ENCODE results near the gene FCER2.

FCER2 gene

DNA sequence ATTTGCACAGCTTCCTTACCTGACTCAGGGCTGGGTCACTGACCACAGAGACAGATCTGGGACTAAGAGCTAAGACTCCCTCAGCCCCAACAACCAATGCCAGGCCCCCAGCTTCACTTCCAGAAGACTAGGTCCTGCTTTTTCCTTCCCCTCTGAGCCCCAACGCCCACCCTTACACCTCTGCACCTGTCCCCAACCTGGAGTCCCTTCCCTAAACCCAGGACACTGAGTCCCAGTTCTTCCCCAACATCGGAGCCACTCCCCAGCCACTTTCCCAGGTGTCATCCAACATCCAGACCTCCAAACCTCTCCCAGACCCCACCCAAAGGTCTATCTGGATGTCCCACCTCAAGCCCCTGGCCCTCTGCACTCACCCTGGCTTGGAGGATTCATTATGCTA, 2.9 kb downstream of the FCER2 start:
- H3K27ac Mint-ChIP-seq, result peak overlapping the region; percentile 89
- H3K27me3 Mint-ChIP-seq, result peaks cover 3% of the 10 kb centered on the region
- peaks cover 43% of the 10 kb centered on the region for H3K4me1 Mint-ChIP-seq (ENCODE audit: low read depth)
- peak overlapping the region; percentile 77 for H3K4me3 Mint-ChIP-seq
- no peaks in the 10 kb centered on the region for H3K9me3 Mint-ChIP-seq
- no peaks in the 10 kb centered on the region for H3K36me3 Mint-ChIP-seq (ENCODE audit: low read depth)

GRCh38 chr19:7698583-7698982, 3.3 kb downstream of the FCER2 start:
- peak overlapping the region; percentile 89 for H3K27ac Mint-ChIP-seq

GRCh38 chr19:7697721-7698287, 4.1 kb downstream of the FCER2 start:
- Mint-ChIP-seq H3K36me3 (ENCODE audit: low read depth) (no peaks in the 10 kb centered on the region), H3K27me3 (peaks cover 3% of the 10 kb centered on the region), H3K27ac (no peak overlapping the region), H3K9me3 (no peaks in the 10 kb centered on the region), H3K4me1 (ENCODE audit: low read depth) (peaks cover 32% of the 10 kb centered on the region), H3K4me3 (peak overlapping the region; percentile 77)

More at GRCh38 chr19:7698583-7698982, 3.3 kb downstream of the FCER2 start:
- Mint-ChIP-seq H3K36me3 (ENCODE audit: low read depth) (no peaks in the 10 kb centered on the region), H3K4me1 (ENCODE audit: low read depth) (peaks cover 39% of the 10 kb centered on the region), H3K27me3 (peaks cover 3% of the 10 kb centered on the region), H3K4me3 (peak overlapping the region; percentile 77), H3K9me3 (no peaks in the 10 kb centered on the region)

DNA sequence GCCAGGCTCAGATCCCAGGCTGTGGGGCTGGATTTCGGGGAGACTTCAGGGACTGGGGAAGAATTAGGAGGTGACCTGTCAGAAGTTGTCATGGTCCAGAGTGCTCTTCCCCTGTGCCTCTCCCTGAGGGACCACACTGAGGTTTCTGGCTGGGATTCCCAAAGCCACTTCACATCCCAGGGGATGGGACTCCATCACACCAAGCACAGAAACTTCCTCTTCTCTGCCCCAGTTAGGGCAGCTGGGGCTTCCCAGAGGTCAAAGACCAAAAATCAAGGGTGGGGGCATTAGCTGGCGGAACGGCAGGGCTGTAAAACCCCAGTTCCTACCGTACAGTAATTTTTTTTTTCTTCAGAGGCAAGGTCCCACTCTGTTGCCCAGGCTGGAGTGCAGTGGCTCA, 7.4 kb downstream of the FCER2 start:
- Mint-ChIP-seq H3K27me3 (peaks cover 3% of the 10 kb centered on the region), H3K27ac (no peak overlapping the region), H3K36me3 (ENCODE audit: low read depth) (no peaks in the 10 kb centered on the region), H3K9me3 (no peaks in the 10 kb centered on the region), H3K4me3 (no peak overlapping the region), H3K4me1 (ENCODE audit: low read depth) (peaks cover 19% of the 10 kb centered on the region)

DNA sequence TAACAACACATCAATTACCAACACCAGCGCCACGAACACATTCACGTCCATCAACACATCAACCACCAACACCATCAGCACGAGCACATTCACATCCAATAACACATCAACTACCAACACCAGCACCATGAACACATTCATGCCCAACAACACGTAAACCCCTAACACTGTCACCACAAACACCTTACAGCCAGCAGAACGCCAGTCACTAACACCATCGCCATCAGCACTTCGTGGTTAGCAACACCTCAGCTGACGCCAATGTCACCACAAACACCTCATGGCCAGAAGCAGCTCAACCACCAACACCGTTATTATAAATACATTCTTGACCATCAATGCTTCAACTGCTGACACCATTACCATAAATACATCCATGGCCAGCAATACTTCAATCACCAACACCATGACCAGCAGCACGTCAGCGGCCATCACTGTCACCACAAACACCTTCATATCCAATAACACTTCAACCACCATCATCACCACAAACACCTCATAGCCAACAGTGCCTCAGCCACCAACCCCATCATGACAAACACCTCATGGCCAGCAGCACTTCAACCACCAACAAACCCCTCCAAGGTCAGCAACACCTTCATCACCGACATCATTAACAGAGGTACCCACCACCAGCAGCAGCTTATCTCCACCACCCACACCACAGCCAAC, 9.4 kb downstream of the FCER2 start:
- peaks cover 3% of the 10 kb centered on the region for H3K27me3 Mint-ChIP-seq
- H3K36me3 Mint-ChIP-seq (ENCODE audit: low read depth), result no peaks in the 10 kb centered on the region
- H3K9me3 Mint-ChIP-seq, result no peaks in the 10 kb centered on the region
- H3K4me1 Mint-ChIP-seq (ENCODE audit: low read depth), result peaks cover 6% of the 10 kb centered on the region
- no peak overlapping the region for H3K27ac Mint-ChIP-seq
- H3K4me3 Mint-ChIP-seq, result no peak overlapping the region

GRCh38 chr19:7691497-7691896, 10.4 kb downstream of the FCER2 start:
- no peak overlapping the region for H3K27ac Mint-ChIP-seq
- H3K4me3 Mint-ChIP-seq, result no peak overlapping the region
- peaks cover 4% of the 10 kb centered on the region for H3K4me1 Mint-ChIP-seq (ENCODE audit: low read depth)
- no peaks in the 10 kb centered on the region for H3K9me3 Mint-ChIP-seq
- no peaks in the 10 kb centered on the region for H3K36me3 Mint-ChIP-seq (ENCODE audit: low read depth)
- H3K27me3 Mint-ChIP-seq, result peaks cover under 1% of the 10 kb centered on the region

DNA sequence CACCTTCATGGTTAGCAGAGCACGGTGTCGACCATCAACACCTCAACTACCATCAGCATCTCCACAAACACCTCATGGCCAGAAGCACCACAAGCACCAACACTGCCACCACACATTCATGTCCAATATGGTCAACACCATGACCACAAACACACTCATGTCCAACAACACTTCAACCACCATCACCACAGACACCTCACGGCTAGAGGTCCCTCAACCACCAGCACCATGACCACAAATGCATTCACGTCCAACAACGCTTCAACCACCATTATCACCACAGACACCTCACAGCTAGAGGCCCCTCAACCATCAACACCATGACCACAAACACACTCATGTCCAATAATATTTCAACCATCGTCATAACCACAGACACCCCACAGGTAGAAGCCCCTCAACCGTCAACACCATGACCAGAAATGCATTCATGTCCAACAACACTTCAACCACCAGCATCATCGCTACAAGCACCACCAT, 11.1 kb downstream of the FCER2 start:
- Mint-ChIP-seq H3K27me3 (no peaks in the 10 kb centered on the region), H3K36me3 (ENCODE audit: low read depth) (no peaks in the 10 kb centered on the region), H3K4me1 (ENCODE audit: low read depth) (peaks cover 3% of the 10 kb centered on the region), H3K4me3 (no peak overlapping the region), H3K9me3 (no peaks in the 10 kb centered on the region), H3K27ac (no peak overlapping the region)

GRCh38 chr19:7689165-7689564, 12.8 kb downstream of the FCER2 start:
- H3K4me3 Mint-ChIP-seq, result no peak overlapping the region
- H3K36me3 Mint-ChIP-seq (ENCODE audit: low read depth), result peaks cover 5% of the 10 kb centered on the region
- no peak overlapping the region for H3K27ac Mint-ChIP-seq
- peaks cover 6% of the 10 kb centered on the region for H3K4me1 Mint-ChIP-seq (ENCODE audit: low read depth)
- no peaks in the 10 kb centered on the region for H3K27me3 Mint-ChIP-seq
- no peaks in the 10 kb centered on the region for H3K9me3 Mint-ChIP-seq

GRCh38 chr19:7687177-7687576, 14.8 kb downstream of the FCER2 start:
- Mint-ChIP-seq H3K4me3 (no peak overlapping the region), H3K9me3 (no peaks in the 10 kb centered on the region), H3K4me1 (ENCODE audit: low read depth) (peaks cover 16% of the 10 kb centered on the region), H3K36me3 (ENCODE audit: low read depth) (peaks cover 12% of the 10 kb centered on the region), H3K27ac (no peak overlapping the region), H3K27me3 (no peaks in the 10 kb centered on the region)

DNA sequence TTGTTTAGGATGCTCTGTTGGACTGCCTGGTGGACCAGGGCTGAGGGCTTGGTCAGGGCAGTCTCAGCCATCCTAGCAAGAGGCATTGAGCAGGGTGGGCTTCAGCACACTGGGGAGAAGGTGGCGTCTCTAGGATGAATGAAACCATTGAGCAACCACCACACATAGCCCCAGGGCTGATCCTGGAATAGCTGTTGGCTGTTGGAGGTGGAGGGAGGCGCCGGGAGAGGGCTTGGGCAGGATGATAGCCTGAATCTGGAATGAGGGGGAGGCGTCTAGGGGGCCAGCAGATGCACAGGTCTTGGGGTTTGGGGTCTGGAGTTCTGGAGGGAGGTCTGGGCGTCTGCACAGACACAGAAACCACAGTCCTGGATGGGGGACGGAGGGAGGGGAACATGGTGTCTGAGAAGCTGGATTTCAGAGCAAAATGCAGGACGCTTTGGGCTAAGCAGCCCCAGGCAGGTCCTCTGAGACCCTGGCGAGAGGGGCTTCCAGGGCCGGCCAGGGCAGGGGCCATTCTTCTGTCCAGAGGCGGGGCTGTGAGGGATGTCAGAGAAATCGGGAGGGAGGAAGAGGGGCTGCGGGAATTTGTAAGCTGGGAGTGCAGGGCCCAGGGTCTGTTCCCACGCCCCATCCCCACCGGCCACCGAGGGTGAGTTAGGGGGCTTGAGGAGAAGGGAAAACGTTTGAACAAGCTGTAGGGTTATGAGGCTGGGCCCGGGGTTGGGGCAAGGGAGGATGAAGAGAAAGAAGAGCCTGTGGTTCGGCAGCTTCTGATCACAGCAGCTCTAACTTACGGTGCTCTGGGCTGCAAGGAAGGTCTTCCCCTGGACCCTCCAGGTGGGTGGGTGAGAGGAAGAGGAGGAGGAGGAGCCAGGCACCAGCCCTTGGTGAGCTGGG, 16.1 kb downstream of the FCER2 start:
- Mint-ChIP-seq H3K4me1 (ENCODE audit: low read depth) (peaks cover 21% of the 10 kb centered on the region), H3K27ac (peak overlapping the region; percentile 23), H3K4me3 (no peak overlapping the region), H3K27me3 (no peaks in the 10 kb centered on the region), H3K36me3 (ENCODE audit: low read depth) (peaks cover 12% of the 10 kb centered on the region), H3K9me3 (no peaks in the 10 kb centered on the region)

- Mint-ChIP-seq H3K27ac (peak overlapping the region; percentile 90), H3K4me1 (ENCODE audit: low read depth) (peaks cover 50% of the 10 kb centered on the region), H3K9me3 (no peaks in the 10 kb centered on the region), H3K36me3 (ENCODE audit: low read depth) (peaks cover 12% of the 10 kb centered on the region), H3K4me3 (peak overlapping the region; percentile 87), H3K27me3 (peaks cover 9% of the 10 kb centered on the region)
These were observed 19.6 kb downstream of the FCER2 start for GRCh38 chr19:7682175-7682855.

DNA sequence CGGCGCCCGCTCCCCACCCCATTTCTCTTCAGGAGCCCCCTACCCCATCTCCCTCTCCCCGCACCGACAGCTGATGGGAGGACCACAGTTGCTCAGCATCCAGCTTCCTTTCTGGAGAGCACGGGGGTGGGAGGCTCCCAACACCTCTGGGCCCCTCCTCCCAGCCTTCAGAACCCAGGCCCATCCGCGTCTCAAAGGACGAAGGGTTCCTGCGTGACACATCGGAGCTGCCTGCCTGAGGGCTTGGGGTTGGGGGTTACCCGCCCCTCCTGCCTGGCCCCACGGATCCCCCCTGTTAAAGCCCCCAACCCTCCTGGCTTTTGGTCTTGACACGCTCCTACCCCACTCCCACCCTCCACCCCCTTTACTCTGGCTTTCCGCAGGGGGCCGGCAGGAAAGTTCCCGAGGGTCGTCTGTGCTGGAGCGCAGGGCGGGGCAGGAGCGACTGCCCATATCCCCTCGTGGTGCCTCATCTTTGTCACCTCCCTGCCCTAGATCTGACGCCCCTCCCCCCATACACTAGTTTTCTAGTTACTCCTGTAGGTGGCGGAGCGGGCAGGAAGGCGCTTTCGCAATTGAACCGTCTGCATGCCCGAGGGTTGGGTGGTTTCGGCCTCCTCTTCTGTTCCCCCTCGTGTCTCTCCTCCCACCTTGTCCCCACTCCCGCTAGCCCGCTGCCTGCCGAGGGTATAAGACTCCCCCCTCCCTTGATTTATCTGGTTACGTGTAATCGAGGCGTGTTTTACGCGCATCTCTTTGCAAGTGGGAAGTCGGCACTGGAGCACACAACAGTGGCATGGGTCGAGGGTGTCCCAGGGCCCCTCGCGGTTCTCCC, 20.4 kb downstream of the FCER2 start:
- Mint-ChIP-seq H3K27me3 (peaks cover 15% of the 10 kb centered on the region), H3K4me3 (peak overlapping the region; percentile 87), H3K36me3 (ENCODE audit: low read depth) (peaks cover 12% of the 10 kb centered on the region), H3K27ac (peak overlapping the region; percentile 90), H3K4me1 (ENCODE audit: low read depth) (peaks cover 58% of the 10 kb centered on the region), H3K9me3 (no peaks in the 10 kb centered on the region)

DNA sequence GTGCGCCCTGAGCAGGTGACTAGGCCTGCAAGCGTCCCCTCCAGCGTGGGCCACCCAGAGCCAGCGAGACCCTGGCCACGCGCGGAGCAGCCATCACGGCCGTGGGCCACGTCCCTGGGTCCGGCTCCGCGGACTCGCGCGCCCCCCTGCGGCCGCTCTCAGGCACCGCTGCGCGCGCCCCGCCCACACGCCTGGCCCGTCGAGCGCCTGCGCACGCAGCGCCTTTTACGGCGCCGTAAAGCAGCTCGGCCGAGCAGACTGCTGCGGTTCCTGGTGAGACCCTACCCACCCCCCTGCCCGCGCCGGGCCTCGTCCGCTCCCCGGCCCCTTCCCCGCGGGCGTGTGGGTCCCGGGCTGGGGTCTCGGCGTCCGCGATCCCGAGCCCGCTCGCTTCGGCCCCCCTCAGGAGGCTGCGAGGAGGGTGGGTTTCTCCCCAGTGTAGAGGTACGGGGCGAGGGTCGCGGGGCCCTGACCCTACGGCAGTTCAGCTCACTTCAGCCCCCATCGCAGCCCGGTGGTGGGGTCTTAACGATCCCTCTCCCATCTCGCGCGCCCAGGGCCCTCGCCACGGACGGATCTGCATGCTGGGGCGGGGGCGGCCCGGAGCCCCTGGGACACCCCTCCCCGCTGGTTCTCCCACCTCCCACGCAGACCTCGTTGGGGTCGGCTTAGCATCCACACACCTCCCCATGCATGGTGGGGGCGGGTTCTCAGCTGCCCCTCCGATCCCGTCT, 21.2 kb downstream of the FCER2 start, which contains the start of gene TRAPPC5:
Gene TRAPPC5, plus strand, starts transcription at position 228 of the 734 bp plus-strand sequence. CDS start 1,421 bp downstream, outside the sequence.
- Mint-ChIP-seq H3K27ac (peak within 1 kb of the TSS; percentile 90), H3K27me3 (peaks cover 22% of the 10 kb centered on the region), H3K4me3 (peak within 1 kb of the TSS; percentile 87), H3K4me1 (ENCODE audit: low read depth) (peaks cover 66% of the 10 kb centered on the region), H3K9me3 (no peaks in the 10 kb centered on the region), H3K36me3 (ENCODE audit: low read depth) (peaks cover 12% of the 10 kb centered on the region)
